ENCODE data around the gene LPO. TPM values are rescaled to one million over a fixed set of nuclear protein-coding genes. Genes with fewer than 3 reads are reported as not detected.
A peak's percentile ranks its signal among the peaks of the same experiment; 100 is the strongest.

LPO gene
- total and polyA plus RNA-seq, 3 experiments from 2014 or later = not detected

DNA sequence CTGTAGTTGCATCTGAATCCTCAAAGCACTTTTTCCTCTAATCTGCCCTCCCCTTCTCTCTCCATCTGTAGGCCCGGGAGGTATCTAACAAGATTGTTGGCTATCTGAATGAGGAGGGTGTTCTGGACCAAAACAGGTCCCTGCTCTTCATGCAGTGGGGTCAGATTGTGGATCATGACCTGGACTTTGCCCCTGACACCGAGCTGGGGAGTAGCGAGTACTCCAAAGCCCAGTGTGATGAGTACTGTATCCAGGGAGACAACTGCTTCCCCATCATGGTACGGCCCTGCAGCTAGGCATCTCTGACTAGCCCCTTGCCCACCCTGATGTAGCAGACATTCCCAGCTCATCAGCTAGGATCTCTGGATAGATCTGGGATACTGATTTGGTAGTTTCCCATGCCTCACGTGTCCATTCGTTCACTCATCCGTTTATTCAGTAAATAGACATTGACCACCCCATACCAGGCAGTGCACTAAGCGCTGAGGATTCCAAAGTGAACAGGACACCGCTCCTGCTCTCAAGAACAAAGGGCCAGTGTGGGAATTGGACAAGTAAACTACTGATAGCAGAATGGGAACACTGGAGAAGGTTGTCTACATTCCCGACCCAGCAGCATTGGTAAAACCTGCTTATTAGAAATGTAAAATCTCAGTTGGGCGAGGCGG is 12.1 kb downstream of the LPO start:
- no peaks in the 10 kb centered on the region for H3K36me3 Mint-ChIP-seq
- Histone ChIP-seq H3K9me3 (ENCODE audit: low read length) (no peaks in the 10 kb centered on the region), H3K27me3 (ENCODE audit: insufficient read depth, low read length, poor library complexity, severe bottlenecking) (no peaks in the 10 kb centered on the region), H3K27ac (ENCODE audit: low read depth, low read length) (no peak overlapping the region), H3K4me3 (ENCODE audit: low read length) (no peak overlapping the region), H3K36me3 (ENCODE audit: insufficient read depth, low read length) (no peaks in the 10 kb centered on the region), H3K4me1 (ENCODE audit: insufficient read depth, low read length) (peaks cover 10% of the 10 kb centered on the region)
- H3K27ac Mint-ChIP-seq = no peak overlapping the region
- H3K9me3 Mint-ChIP-seq = no peaks in the 10 kb centered on the region
- ChIA-PET CTCF (interaction anchor here (0.5 to 3.3 kb wide), 25 partner anchors 7 to 928 kb away, joined by 3 to 11 read pairs (median 4); partner anchors contain the start of genes HSF5, LPO and MKS1), POLR2A (no interaction called here)
- no peak for DNase-seq
- H3K27me3 Mint-ChIP-seq = peaks cover 6 to 20% of the 10 kb centered on the region in 2 donors
- H3K4me1 Mint-ChIP-seq = peaks cover 8 to 30% (median 12%) of the 10 kb centered on the region in 3 donors
- peak overlapping the region in 6 of 7 donors; percentile 38 to 86 (median 62) for H3K4me3 Mint-ChIP-seq

GRCh38 chr17:58252141-58252540 is 13.8 kb downstream of the LPO start:
- H3K27ac ChIP-seq (ENCODE audit: low read depth, low read length) = no peak overlapping the region
- peaks cover 10% of the 10 kb centered on the region for H3K4me1 ChIP-seq (ENCODE audit: insufficient read depth, low read length)
- H3K9me3 ChIP-seq (ENCODE audit: low read length) = no peaks in the 10 kb centered on the region
- no peak overlapping the region for H3K4me3 Mint-ChIP-seq
- H3K27ac Mint-ChIP-seq = no peak overlapping the region
- no peak for DNase-seq
- H3K36me3 ChIP-seq (ENCODE audit: insufficient read depth, low read length) = no peaks in the 10 kb centered on the region
- ChIA-PET CTCF (no interaction called here), POLR2A (no interaction called here)
- no peak overlapping the region for H3K4me3 ChIP-seq (ENCODE audit: low read length)
- peaks cover 8 to 30% (median 12%) of the 10 kb centered on the region in 3 donors for H3K4me1 Mint-ChIP-seq
- no peaks in the 10 kb centered on the region for H3K27me3 ChIP-seq (ENCODE audit: insufficient read depth, low read length, poor library complexity, severe bottlenecking)
- peaks cover 6 to 18% of the 10 kb centered on the region in 2 donors for H3K27me3 Mint-ChIP-seq
- H3K9me3 Mint-ChIP-seq = no peaks in the 10 kb centered on the region
- H3K36me3 Mint-ChIP-seq = no peaks in the 10 kb centered on the region

- ChIA-PET CTCF (no interaction called here), POLR2A (no interaction called here)
- no peak for DNase-seq
- H3K9me3 Mint-ChIP-seq = no peaks in the 10 kb centered on the region
- H3K27me3 ChIP-seq (ENCODE audit: insufficient read depth, low read length, poor library complexity, severe bottlenecking) = no peaks in the 10 kb centered on the region
- H3K27me3 Mint-ChIP-seq = peaks cover 9 to 23% of the 10 kb centered on the region in 2 donors
- H3K4me1 Mint-ChIP-seq = peaks cover 4 to 23% (median 6%) of the 10 kb centered on the region in 3 donors
- H3K4me3 Mint-ChIP-seq = no peak overlapping the region
- no peak overlapping the region for H3K4me3 ChIP-seq (ENCODE audit: low read length)
- H3K9me3 ChIP-seq (ENCODE audit: low read length) = no peaks in the 10 kb centered on the region
- no peaks in the 10 kb centered on the region for H3K36me3 Mint-ChIP-seq
- H3K27ac Mint-ChIP-seq = no peak overlapping the region
- no peaks in the 10 kb centered on the region for H3K36me3 ChIP-seq (ENCODE audit: insufficient read depth, low read length)
- no peak overlapping the region for H3K27ac ChIP-seq (ENCODE audit: low read depth, low read length)
- H3K4me1 ChIP-seq (ENCODE audit: insufficient read depth, low read length) = peaks cover 10% of the 10 kb centered on the region
Observed at GRCh38 chr17:58253082-58253481, 14.7 kb downstream of the LPO start.

DNA sequence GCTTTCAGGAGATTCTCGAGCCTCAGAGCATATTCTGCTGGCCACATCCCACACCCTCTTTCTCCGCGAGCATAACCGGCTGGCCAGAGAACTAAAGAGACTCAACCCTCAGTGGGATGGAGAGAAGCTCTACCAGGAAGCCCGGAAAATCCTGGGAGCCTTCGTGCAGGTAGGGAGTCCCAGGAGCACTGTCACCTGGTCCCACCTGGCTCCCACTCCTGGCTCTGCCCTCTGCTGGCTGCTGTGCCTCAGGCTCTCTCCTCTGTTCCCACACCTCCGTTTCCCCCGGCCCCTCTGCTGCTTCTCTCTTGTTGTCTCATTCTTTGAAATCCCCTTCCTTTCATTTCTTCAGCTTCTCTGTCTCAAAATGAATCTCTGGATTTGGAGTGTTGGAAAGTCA is 16.4 kb downstream of the LPO start:
- H3K4me1 Mint-ChIP-seq = peaks cover 0 to 9% (median 3%) of the 10 kb centered on the region in 3 donors
- Histone ChIP-seq H3K27ac (ENCODE audit: low read depth, low read length) (no peak overlapping the region), H3K36me3 (ENCODE audit: insufficient read depth, low read length) (no peaks in the 10 kb centered on the region), H3K9me3 (ENCODE audit: low read length) (no peaks in the 10 kb centered on the region), H3K4me1 (ENCODE audit: insufficient read depth, low read length) (peaks cover 3% of the 10 kb centered on the region), H3K4me3 (ENCODE audit: low read length) (no peak overlapping the region), H3K27me3 (ENCODE audit: insufficient read depth, low read length, poor library complexity, severe bottlenecking) (no peaks in the 10 kb centered on the region)
- CTCF ChIA-PET = no interaction called here
- DNase-seq = no peak
- H3K27me3 Mint-ChIP-seq = peaks cover 6 to 36% of the 10 kb centered on the region in 2 donors
- POLR2A ChIA-PET = no interaction called here
- H3K36me3 Mint-ChIP-seq = no peaks in the 10 kb centered on the region
- no peaks in the 10 kb centered on the region for H3K9me3 Mint-ChIP-seq
- H3K27ac Mint-ChIP-seq = no peak overlapping the region
- no peak overlapping the region for H3K4me3 Mint-ChIP-seq

- Histone ChIP-seq H3K36me3 (ENCODE audit: insufficient read depth, low read length) (no peaks in the 10 kb centered on the region), H3K4me3 (ENCODE audit: low read length) (no peak overlapping the region), H3K27ac (ENCODE audit: low read depth, low read length) (no peak overlapping the region), H3K27me3 (ENCODE audit: insufficient read depth, low read length, poor library complexity, severe bottlenecking) (peaks cover 13% of the 10 kb centered on the region), H3K9me3 (ENCODE audit: low read length) (no peaks in the 10 kb centered on the region), H3K4me1 (ENCODE audit: insufficient read depth, low read length) (no peaks in the 10 kb centered on the region)
- Mint-ChIP-seq H3K9me3 (no peaks in the 10 kb centered on the region), H3K27me3 (peaks cover 43 to 77% of the 10 kb centered on the region in 2 donors), H3K4me3 (no peak overlapping the region), H3K27ac (peak overlapping the region in 1 of 8 donors; percentile 35), H3K4me1 (no peaks in the 10 kb centered on the region), H3K36me3 (peaks cover 0 to 3% (median 0%) of the 10 kb centered on the region in 3 donors)
- ChIA-PET CTCF (no interaction called here), POLR2A (no interaction called here)
- no peak for DNase-seq
Observed at GRCh38 chr17:58262149-58262548, 23.8 kb downstream of the LPO start.

DNA sequence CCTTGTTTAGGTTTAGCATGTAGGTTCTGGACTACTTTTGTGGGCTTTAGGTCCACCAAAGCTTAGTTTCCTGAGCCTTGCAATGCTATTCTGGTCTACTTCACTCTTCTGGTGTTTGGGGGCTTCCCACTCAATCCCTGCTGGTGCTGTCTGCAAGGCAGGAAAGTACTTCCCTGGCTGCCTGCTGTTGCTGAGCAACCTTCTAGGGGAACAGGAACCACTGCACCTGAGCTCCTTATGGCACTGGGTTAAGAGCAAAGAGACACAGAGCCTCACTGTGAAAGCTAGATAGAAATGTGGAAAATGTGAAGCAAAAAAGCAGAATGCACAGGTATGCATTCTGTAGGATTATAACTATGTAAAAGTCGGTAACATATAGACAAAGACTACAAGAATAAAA is 25.4 kb downstream of the LPO start:
- Histone ChIP-seq H3K27me3 (ENCODE audit: insufficient read depth, low read length, poor library complexity, severe bottlenecking) (peaks cover 13% of the 10 kb centered on the region), H3K36me3 (ENCODE audit: insufficient read depth, low read length) (no peaks in the 10 kb centered on the region), H3K4me1 (ENCODE audit: insufficient read depth, low read length) (no peaks in the 10 kb centered on the region), H3K9me3 (ENCODE audit: low read length) (no peaks in the 10 kb centered on the region), H3K27ac (ENCODE audit: low read depth, low read length) (no peak overlapping the region), H3K4me3 (ENCODE audit: low read length) (no peak overlapping the region)
- POLR2A ChIA-PET = no interaction called here
- H3K36me3 Mint-ChIP-seq = peaks cover 0 to 3% (median 0%) of the 10 kb centered on the region in 3 donors
- H3K4me3 Mint-ChIP-seq = no peak overlapping the region
- H3K9me3 Mint-ChIP-seq = no peaks in the 10 kb centered on the region
- CTCF ChIA-PET = interaction anchor here (1.0 kb wide), 1 partner anchor 14 kb away, joined by 5 read pairs; no protein-coding TSS in a partner anchor
- DNase-seq = no peak
- H3K27me3 Mint-ChIP-seq = peaks cover 46 to 72% of the 10 kb centered on the region in 2 donors
- no peak overlapping the region for H3K27ac Mint-ChIP-seq
- no peaks in the 10 kb centered on the region for H3K4me1 Mint-ChIP-seq

GRCh38 chr17:58264407-58265103 is 26.2 kb downstream of the LPO start:
- Mint-ChIP-seq H3K9me3 (no peaks in the 10 kb centered on the region), H3K36me3 (peaks cover 0 to 3% (median 0%) of the 10 kb centered on the region in 3 donors), H3K4me1 (no peaks in the 10 kb centered on the region), H3K27ac (no peak overlapping the region), H3K27me3 (peaks cover 46 to 65% of the 10 kb centered on the region in 2 donors), H3K4me3 (no peak overlapping the region)
- CTCF ChIA-PET = interaction anchor here (1.0 kb wide), 1 partner anchor 15 kb away, joined by 5 read pairs; no protein-coding TSS in a partner anchor
- Histone ChIP-seq H3K27me3 (ENCODE audit: insufficient read depth, low read length, poor library complexity, severe bottlenecking) (peaks cover 13% of the 10 kb centered on the region), H3K9me3 (ENCODE audit: low read length) (no peaks in the 10 kb centered on the region), H3K4me1 (ENCODE audit: insufficient read depth, low read length) (no peaks in the 10 kb centered on the region), H3K4me3 (ENCODE audit: low read length) (no peak overlapping the region), H3K27ac (ENCODE audit: low read depth, low read length) (no peak overlapping the region), H3K36me3 (ENCODE audit: insufficient read depth, low read length) (no peaks in the 10 kb centered on the region)
- DNase-seq = no peak
- POLR2A ChIA-PET = no interaction called here

DNA sequence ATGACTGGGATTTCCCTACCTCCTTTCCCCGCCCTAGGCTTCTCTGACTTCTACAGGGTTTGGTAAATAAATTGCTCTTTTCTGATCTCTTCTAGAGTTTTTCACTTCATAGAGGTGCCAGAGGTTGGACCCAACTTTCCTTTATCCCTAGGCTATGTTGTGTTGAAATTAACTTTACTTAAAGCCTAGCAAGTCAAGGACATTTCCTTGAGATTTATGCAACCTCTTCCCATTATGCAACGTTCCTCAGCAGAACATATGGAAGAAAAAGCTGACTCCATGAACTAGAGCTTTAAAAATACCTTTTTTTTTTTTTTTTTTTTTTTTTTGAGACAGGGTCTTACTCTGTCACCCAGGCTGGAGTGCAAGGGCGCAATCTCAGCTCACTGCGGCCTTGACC is 26.9 kb downstream of the LPO start:
- Mint-ChIP-seq H3K4me3 (no peak overlapping the region), H3K27me3 (peaks cover 40 to 65% of the 10 kb centered on the region in 2 donors), H3K36me3 (peaks cover 0 to 3% (median 0%) of the 10 kb centered on the region in 3 donors), H3K9me3 (no peaks in the 10 kb centered on the region), H3K4me1 (no peaks in the 10 kb centered on the region), H3K27ac (no peak overlapping the region)
- no peaks in the 10 kb centered on the region for H3K36me3 ChIP-seq (ENCODE audit: insufficient read depth, low read length)
- no peaks in the 10 kb centered on the region for H3K4me1 ChIP-seq (ENCODE audit: insufficient read depth, low read length)
- no peak overlapping the region for H3K4me3 ChIP-seq (ENCODE audit: low read length)
- H3K9me3 ChIP-seq (ENCODE audit: low read length) = no peaks in the 10 kb centered on the region
- no peak for DNase-seq
- POLR2A ChIA-PET = no interaction called here
- H3K27ac ChIP-seq (ENCODE audit: low read depth, low read length) = no peak overlapping the region
- H3K27me3 ChIP-seq (ENCODE audit: insufficient read depth, low read length, poor library complexity, severe bottlenecking) = peaks cover 13% of the 10 kb centered on the region
- CTCF ChIA-PET = interaction anchor here (1.7 kb wide), 1 partner anchor 16 kb away, joined by 7 read pairs; no protein-coding TSS in a partner anchor

Data from CD8-positive, alpha-beta memory T cell (primary cell).